HepG2 (cell line): ENCODE measurements around the gene DUS1L. TPM values are rescaled to one million over a fixed set of nuclear protein-coding genes. Genes with fewer than 3 reads are reported as not detected.

Experiments
- ARNT ChIP-seq: fragments of 450-650 bp; IDR thresholded peaks from 2 replicates; pipeline ENCODE4 v1.6.1; 2017
- GFI1 ChIP-seq: sonication (generic); formaldehyde crosslinking; IDR thresholded peaks from 2 replicates; pipeline ENCODE4 v1.5.0; 2020; ENCODE audit warnings: missing genetic modification reagents, mild to moderate bottlenecking, borderline replicate concordance
- KAT8 ChIP-seq: IDR thresholded peaks from 2 replicates; pipeline ENCODE4 v1.6.1; 2016; ENCODE audit warnings: missing genetic modification reagents, missing compliant biosample characterization
- MAFG ChIP-seq: sonication (generic); formaldehyde crosslinking; IDR thresholded peaks from 2 replicates; pipeline ENCODE4 v1.5.1; 2020; ENCODE audit warnings: mild to moderate bottlenecking, missing genetic modification reagents
- MED1 ChIP-seq: sonication (generic); formaldehyde crosslinking; IDR thresholded peaks from 2 replicates; pipeline ENCODE4 v1.4.0; 2020; ENCODE audit warnings: missing genetic modification reagents
- MTA3 ChIP-seq: sonication (generic); formaldehyde crosslinking; IDR thresholded peaks from 2 replicates; pipeline ENCODE4 v1.4.0; 2020; ENCODE audit warnings: missing genetic modification reagents
- NFRKB ChIP-seq: fragments of 450-650 bp; IDR thresholded peaks from 2 replicates; pipeline ENCODE4 v1.6.1; 2017
- NONO ChIP-seq, 2 experiments: fragments of 450-650 bp in 1 of 2; sonication (generic) in 1 of 2; formaldehyde crosslinking in 1 of 2; IDR thresholded peaks in 1 of 2; conservative IDR thresholded peaks in 1 of 2; 2 replicates each; pipeline versions ENCODE4 v1.6.1 to v1.8.0; 2017 to 2022; ENCODE audit warnings: mild to moderate bottlenecking in 1 of 2, missing genetic modification reagents in 1 of 2, moderate library complexity in 1 of 2
- PHF20 ChIP-seq: sonication (generic); formaldehyde crosslinking; IDR thresholded peaks from 2 replicates; pipeline ENCODE4 v1.5.0; 2020; ENCODE audit warnings: mild to moderate bottlenecking, missing genetic modification reagents
- SP5 ChIP-seq: IDR thresholded peaks from 2 replicates; pipeline ENCODE4 v1.6.1; 2016; ENCODE audit warnings: low read depth, borderline replicate concordance
- SSRP1 ChIP-seq: IDR thresholded peaks from 2 replicates; pipeline ENCODE4 v1.6.1; 2016; ENCODE audit warnings: control low read depth
- TARDBP ChIP-seq: sonication (generic); formaldehyde crosslinking; IDR thresholded peaks from 2 replicates; pipeline ENCODE4 v1.8.0; 2022; ENCODE audit warnings: mild to moderate bottlenecking, missing genetic modification reagents
- TBL1XR1 ChIP-seq: fragments of 150-350 bp; IDR thresholded peaks from 2 replicates; pipeline ENCODE4 v1.6.1; 2014; ENCODE audit warnings: borderline replicate concordance, low read length; ENCODE audit not compliant: partially characterized antibody
- YEATS4 ChIP-seq: sonication (generic); formaldehyde crosslinking; IDR thresholded peaks from 2 replicates; pipeline ENCODE4 v1.4.0; 2020; ENCODE audit warnings: missing genetic modification reagents, borderline replicate concordance
- ZNF263 ChIP-seq: sonication (generic); formaldehyde crosslinking; IDR thresholded peaks from 2 replicates; pipeline ENCODE4 v1.4.0; 2020; ENCODE audit warnings: missing genetic modification reagents
- ZNF607 ChIP-seq: sonication (generic); formaldehyde crosslinking; IDR thresholded peaks from 2 replicates; pipeline ENCODE4 v1.5.1; 2020; ENCODE audit warnings: missing genetic modification reagents, mild to moderate bottlenecking, borderline replicate concordance
- ZNF713 ChIP-seq: sonication (generic); formaldehyde crosslinking; IDR thresholded peaks from 2 replicates; pipeline ENCODE4 v1.4.0; 2020; ENCODE audit warnings: mild to moderate bottlenecking, missing genetic modification reagents
- ZSCAN20 ChIP-seq: sonication (generic); formaldehyde crosslinking; IDR thresholded peaks from 2 replicates; pipeline ENCODE4 v1.4.0; 2020; ENCODE audit warnings: missing genetic modification reagents, mild to moderate bottlenecking, borderline replicate concordance
- polyA plus RNA-seq, 8 experiments: library from polyadenylated mRNA; depleted of rRNA in 3 of 8; stranded (reverse) in 7 of 8; unstranded in 1 of 8; fragments of >200 nt; fragmentation: Illumina TruSeq in 4 of 8; extraction: Trizol in 4 of 8; gene quantifications; 2 replicates each; pipeline versions ENCODE4 v1.2.1 to v1.2.3, GENCODE V29; 2011 to 2016; ENCODE audit warnings: low read depth in 4 of 8, missing spikeins in 1 of 8, mixed read lengths in 1 of 8; ENCODE audit not compliant: insufficient read depth in 1 of 8
- total RNA-seq, 5 experiments: library from RNA; depleted of rRNA; stranded (reverse); fragments of >200 nt; fragmentation: Illumina TruSeq; extraction: Trizol; gene quantifications; 2 replicates each; pipeline ENCODE4 v1.2.3, GENCODE V29; 2016; ENCODE audit warnings: low read depth in 1 of 5
- TF ChIP-seq, protein P1 (sequence below): sonication (generic); formaldehyde crosslinking; IDR thresholded peaks from 2 replicates; pipeline ENCODE4 v1.4.0; 2020; ENCODE audit warnings: missing genetic modification reagents
- TF ChIP-seq, protein P2 (sequence below): sonication (generic); formaldehyde crosslinking; IDR thresholded peaks from 2 replicates; pipeline ENCODE4 v1.5.0; 2020; ENCODE audit warnings: mild to moderate bottlenecking, missing genetic modification reagents
- TF ChIP-seq, protein P3 (sequence below): sonication (generic); formaldehyde crosslinking; IDR thresholded peaks from 2 replicates; pipeline ENCODE4 v1.5.1; 2020; ENCODE audit warnings: mild to moderate bottlenecking, missing genetic modification reagents, borderline replicate concordance

Gene DUS1L
- total and polyA plus RNA-seq, 2 of the 13 experiments (the other 11 are each of a cell fraction or from before 2014, with no cell fraction given): 81.0 to 109 TPM

DNA sequence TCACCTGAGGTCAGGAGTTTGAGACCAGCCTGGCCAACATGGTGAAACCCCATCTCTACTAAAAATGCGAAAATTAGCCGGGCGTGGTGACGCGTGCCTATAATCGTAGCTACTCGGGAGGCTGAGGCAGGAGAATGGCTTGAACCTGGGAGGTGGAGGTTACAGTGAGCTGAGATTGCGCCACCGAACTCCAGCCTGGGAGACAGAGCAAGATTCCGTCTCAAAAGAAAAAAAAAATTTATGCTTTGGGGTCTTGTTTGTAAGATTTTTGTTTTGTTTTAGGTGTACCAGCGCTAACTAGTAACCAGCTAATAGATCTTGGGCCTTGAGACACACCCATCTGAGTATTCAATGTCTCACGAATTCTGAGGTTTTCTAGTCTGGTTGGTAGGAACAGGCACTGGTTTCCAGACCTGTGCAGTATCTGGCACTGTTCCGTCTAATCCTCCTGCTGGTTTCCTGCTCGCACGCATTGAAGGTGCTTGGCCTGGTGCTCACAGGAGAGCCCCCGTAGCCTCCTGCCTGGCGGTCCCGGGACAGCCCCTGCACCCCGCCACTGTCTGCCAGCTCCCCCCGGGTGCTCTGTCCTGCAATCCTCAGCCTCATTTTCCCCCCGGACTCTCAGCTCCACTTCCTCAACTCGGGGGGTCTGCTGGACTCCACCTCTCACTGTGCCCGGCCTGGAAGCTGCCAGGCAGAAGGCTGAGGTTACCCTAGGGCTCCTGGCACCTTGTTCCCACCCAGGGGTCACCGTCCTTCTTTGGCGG lies 10.6 kb upstream of the DUS1L start (continued):
- TF ChIP-seq, protein P1, sequence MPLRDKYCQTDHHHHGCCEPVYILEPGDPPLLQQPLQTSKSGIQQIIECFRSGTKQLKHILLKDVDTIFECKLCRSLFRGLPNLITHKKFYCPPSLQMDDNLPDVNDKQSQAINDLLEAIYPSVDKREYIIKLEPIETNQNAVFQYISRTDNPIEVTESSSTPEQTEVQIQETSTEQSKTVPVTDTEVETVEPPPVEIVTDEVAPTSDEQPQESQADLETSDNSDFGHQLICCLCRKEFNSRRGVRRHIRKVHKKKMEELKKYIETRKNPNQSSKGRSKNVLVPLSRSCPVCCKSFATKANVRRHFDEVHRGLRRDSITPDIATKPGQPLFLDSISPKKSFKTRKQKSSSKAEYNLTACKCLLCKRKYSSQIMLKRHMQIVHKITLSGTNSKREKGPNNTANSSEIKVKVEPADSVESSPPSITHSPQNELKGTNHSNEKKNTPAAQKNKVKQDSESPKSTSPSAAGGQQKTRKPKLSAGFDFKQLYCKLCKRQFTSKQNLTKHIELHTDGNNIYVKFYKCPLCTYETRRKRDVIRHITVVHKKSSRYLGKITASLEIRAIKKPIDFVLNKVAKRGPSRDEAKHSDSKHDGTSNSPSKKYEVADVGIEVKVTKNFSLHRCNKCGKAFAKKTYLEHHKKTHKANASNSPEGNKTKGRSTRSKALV (CRISPR knock-in tag): no peak
- TF ChIP-seq MAFG (CRISPR knock-in tag) (no peak), SP5 (no peak), ARNT (no peak), MED1 (CRISPR knock-in tag) (no peak; the same call in 1 of the 2 replicates), MTA3 (CRISPR knock-in tag) (no peak), ZNF713 (CRISPR knock-in tag) (no peak), SSRP1 (CRISPR knock-in tag) (peak; percentile 78; the same call in 1 of the 2 replicates), TARDBP (CRISPR knock-in tag) (peak; percentile 51; the same call in 1 of the 2 replicates), GFI1 (CRISPR knock-in tag) (no peak), KAT8 (CRISPR knock-in tag) (no peak), TBL1XR1 (no peak), NFRKB (no peak), YEATS4 (CRISPR knock-in tag) (no peak; the same call in 1 of the 2 replicates), ZNF607 (CRISPR knock-in tag) (no peak), ZSCAN20 (CRISPR knock-in tag) (no peak), ZNF263 (CRISPR knock-in tag) (no peak; the same call in 1 of the 2 replicates), NONO (IDR thresholded peaks at IDR 0.05) (no peak), NONO (CRISPR knock-in tag; conservative IDR thresholded peaks at IDR 0.05) (no peak; the same call in 1 of the 2 replicates), PHF20 (CRISPR knock-in tag) (no peak)
- TF ChIP-seq, protein P2, sequence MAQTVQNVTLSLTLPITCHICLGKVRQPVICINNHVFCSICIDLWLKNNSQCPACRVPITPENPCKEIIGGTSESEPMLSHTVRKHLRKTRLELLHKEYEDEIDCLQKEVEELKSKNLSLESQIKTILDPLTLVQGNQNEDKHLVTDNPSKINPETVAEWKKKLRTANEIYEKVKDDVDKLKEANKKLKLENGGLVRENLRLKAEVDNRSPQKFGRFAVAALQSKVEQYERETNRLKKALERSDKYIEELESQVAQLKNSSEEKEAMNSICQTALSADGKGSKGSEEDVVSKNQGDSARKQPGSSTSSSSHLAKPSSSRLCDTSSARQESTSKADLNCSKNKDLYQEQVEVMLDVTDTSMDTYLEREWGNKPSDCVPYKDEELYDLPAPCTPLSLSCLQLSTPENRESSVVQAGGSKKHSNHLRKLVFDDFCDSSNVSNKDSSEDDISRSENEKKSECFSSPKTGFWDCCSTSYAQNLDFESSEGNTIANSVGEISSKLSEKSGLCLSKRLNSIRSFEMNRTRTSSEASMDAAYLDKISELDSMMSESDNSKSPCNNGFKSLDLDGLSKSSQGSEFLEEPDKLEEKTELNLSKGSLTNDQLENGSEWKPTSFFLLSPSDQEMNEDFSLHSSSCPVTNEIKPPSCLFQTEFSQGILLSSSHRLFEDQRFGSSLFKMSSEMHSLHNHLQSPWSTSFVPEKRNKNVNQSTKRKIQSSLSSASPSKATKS (CRISPR knock-in tag): no peak
- TF ChIP-seq, protein P3, sequence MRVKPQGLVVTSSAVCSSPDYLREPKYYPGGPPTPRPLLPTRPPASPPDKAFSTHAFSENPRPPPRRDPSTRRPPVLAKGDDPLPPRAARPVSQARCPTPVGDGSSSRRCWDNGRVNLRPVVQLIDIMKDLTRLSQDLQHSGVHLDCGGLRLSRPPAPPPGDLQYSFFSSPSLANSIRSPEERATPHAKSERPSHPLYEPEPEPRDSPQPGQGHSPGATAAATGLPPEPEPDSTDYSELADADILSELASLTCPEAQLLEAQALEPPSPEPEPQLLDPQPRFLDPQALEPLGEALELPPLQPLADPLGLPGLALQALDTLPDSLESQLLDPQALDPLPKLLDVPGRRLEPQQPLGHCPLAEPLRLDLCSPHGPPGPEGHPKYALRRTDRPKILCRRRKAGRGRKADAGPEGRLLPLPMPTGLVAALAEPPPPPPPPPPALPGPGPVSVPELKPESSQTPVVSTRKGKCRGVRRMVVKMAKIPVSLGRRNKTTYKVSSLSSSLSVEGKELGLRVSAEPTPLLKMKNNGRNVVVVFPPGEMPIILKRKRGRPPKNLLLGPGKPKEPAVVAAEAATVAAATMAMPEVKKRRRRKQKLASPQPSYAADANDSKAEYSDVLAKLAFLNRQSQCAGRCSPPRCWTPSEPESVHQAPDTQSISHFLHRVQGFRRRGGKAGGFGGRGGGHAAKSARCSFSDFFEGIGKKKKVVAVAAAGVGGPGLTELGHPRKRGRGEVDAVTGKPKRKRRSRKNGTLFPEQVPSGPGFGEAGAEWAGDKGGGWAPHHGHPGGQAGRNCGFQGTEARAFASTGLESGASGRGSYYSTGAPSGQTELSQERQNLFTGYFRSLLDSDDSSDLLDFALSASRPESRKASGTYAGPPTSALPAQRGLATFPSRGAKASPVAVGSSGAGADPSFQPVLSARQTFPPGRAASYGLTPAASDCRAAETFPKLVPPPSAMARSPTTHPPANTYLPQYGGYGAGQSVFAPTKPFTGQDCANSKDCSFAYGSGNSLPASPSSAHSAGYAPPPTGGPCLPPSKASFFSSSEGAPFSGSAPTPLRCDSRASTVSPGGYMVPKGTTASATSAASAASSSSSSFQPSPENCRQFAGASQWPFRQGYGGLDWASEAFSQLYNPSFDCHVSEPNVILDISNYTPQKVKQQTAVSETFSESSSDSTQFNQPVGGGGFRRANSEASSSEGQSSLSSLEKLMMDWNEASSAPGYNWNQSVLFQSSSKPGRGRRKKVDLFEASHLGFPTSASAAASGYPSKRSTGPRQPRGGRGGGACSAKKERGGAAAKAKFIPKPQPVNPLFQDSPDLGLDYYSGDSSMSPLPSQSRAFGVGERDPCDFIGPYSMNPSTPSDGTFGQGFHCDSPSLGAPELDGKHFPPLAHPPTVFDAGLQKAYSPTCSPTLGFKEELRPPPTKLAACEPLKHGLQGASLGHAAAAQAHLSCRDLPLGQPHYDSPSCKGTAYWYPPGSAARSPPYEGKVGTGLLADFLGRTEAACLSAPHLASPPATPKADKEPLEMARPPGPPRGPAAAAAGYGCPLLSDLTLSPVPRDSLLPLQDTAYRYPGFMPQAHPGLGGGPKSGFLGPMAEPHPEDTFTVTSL (CRISPR knock-in tag): no peak
